PFSK-1 (cell line): Measurements from ENCODE around the gene GSG1L.

ENCODE experiments used
- FOXP2 ChIP-seq: optimal IDR thresholded peaks from 2 replicates; pipeline ENCODE3; 2011; ENCODE audit warnings: borderline replicate concordance, control low read depth, inconsistent platforms; ENCODE audit not compliant: insufficient read depth; ENCODE audit errors: extremely low read length, extremely low read depth
- POLR2AphosphoS5 ChIP-seq: IDR thresholded peaks from 2 replicates; pipeline ENCODE4 v1.6.1; 2012; ENCODE audit warnings: low read depth, mild to moderate bottlenecking, control low read depth, low read length, moderate library complexity
- SIN3A ChIP-seq: IDR thresholded peaks from 2 replicates; pipeline ENCODE4 v1.6.1; 2012; ENCODE audit warnings: mild to moderate bottlenecking, low read length, moderate library complexity, borderline replicate concordance; ENCODE audit not compliant: insufficient read depth
- TAF1 ChIP-seq: IDR thresholded peaks from 2 replicates; pipeline ENCODE4 v1.6.1; 2012; ENCODE audit warnings: low read length, control low read depth, borderline replicate concordance; ENCODE audit not compliant: insufficient read depth
- TF ChIP-seq, protein P1 (sequence below), 2 experiments: IDR thresholded peaks; 2 replicates each; pipeline versions ENCODE4 v1.6.1 to v1.8.0; 2011 to 2012; ENCODE audit warnings: low read depth in 2 of 2, low read length in 2 of 2, control low read depth in 1 of 2, inconsistent platforms in 1 of 2, mild to moderate bottlenecking in 1 of 2, moderate library complexity in 1 of 2; ENCODE audit not compliant: insufficient read depth in 1 of 2

Gene GSG1L

DNA sequence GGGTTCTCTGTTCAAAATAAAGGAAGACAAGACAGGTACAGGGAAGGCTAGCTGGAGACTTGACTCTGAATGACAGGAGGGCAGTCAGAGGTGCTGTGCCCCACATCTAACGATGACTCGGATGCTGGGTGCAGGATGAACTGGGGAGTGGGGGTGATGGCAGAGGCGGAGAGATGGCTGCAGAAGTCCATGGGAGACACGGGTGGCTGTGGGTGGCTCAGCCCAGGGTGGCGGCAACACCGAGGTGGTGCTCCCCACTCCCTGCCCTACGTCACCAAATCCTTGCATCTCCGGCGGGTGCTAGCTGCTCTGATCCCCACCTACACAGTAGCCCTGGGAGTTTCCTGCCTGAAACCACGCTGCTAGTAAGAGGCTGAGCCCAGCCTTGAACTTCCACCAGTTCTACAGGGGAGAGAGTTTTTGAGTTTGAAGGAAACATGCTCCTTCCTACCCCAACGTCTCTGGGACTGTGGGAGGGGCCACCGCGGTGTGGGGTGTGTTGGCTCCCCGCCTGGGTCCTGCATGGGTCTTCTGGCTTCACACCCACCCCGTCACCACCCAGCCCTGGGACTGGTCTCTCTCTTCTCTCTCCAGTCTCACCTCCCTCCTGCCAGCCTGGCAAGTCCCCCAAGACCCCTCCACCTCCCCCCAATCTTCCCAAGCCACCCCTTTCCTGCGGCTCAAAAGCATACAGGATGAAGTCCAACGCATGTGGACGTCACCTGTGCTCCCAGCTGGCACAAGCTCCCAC is 4.5 kb downstream of the GSG1L start:
- TF ChIP-seq, protein P1, sequence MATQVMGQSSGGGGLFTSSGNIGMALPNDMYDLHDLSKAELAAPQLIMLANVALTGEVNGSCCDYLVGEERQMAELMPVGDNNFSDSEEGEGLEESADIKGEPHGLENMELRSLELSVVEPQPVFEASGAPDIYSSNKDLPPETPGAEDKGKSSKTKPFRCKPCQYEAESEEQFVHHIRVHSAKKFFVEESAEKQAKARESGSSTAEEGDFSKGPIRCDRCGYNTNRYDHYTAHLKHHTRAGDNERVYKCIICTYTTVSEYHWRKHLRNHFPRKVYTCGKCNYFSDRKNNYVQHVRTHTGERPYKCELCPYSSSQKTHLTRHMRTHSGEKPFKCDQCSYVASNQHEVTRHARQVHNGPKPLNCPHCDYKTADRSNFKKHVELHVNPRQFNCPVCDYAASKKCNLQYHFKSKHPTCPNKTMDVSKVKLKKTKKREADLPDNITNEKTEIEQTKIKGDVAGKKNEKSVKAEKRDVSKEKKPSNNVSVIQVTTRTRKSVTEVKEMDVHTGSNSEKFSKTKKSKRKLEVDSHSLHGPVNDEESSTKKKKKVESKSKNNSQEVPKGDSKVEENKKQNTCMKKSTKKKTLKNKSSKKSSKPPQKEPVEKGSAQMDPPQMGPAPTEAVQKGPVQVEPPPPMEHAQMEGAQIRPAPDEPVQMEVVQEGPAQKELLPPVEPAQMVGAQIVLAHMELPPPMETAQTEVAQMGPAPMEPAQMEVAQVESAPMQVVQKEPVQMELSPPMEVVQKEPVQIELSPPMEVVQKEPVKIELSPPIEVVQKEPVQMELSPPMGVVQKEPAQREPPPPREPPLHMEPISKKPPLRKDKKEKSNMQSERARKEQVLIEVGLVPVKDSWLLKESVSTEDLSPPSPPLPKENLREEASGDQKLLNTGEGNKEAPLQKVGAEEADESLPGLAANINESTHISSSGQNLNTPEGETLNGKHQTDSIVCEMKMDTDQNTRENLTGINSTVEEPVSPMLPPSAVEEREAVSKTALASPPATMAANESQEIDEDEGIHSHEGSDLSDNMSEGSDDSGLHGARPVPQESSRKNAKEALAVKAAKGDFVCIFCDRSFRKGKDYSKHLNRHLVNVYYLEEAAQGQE (IDR thresholded peaks at IDR 0.05; ENCODE audit: insufficient read depth in 1 of 2, low read depth in 2 of 2, low read length in 2 of 2) = no peak
- TF ChIP-seq TAF1 (no peak), SIN3A (no peak), FOXP2 (no peak), POLR2AphosphoS5 (no peak)

DNA sequence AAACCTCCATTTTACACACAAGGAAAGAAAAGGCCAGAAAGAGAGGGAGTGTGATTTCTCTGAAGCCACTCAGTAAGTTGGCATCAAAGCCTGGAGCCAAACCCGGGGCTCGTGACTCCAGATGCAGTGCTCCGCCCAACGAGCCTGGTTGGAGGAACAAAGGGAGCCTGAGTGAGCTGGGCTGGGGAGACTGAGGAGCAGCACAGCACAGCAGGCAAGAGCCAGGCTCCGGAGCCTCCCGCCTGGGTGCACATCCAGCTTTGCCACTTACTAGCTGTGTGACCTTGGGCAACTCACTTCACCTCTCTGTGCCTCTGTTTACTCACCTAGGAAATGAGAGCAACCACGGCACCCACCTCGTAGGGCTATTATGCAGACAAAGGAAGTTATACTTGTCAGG is 5.6 kb downstream of the GSG1L start:
- no peak for TF ChIP-seq TAF1
- no peak for TF ChIP-seq FOXP2
- TF ChIP-seq SIN3A = no peak
- TF ChIP-seq, protein P1 (IDR thresholded peaks at IDR 0.05; ENCODE audit: insufficient read depth in 1 of 2, low read depth in 2 of 2, low read length in 2 of 2) = no peak
- TF ChIP-seq POLR2AphosphoS5 = no peak

DNA sequence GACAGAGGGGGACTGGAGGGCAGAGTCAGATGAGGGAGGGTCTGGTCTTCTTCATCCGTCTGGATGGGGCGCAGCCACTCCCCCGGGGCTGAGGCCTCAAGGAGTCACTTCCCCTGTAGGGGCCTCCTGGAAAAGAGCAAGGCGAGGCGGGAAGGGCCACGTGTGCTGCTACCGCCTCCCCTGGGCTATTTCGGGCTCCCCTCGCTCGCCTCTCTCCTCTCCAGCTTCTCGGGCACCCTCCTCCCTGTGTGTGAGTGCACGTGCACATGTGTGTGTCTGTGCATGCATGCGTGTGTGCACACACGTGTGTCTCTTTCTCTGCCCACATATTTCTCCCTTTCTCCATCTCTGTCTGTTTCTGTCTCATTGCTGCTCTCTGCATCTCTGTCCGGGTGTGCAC is 10.1 kb downstream of the GSG1L start:
- no peak for TF ChIP-seq SIN3A
- no peak for TF ChIP-seq FOXP2
- no peak for TF ChIP-seq POLR2AphosphoS5
- TF ChIP-seq TAF1 = no peak
- TF ChIP-seq, protein P1 (IDR thresholded peaks at IDR 0.05; ENCODE audit: insufficient read depth in 1 of 2, low read depth in 2 of 2, low read length in 2 of 2) = no peak

DNA sequence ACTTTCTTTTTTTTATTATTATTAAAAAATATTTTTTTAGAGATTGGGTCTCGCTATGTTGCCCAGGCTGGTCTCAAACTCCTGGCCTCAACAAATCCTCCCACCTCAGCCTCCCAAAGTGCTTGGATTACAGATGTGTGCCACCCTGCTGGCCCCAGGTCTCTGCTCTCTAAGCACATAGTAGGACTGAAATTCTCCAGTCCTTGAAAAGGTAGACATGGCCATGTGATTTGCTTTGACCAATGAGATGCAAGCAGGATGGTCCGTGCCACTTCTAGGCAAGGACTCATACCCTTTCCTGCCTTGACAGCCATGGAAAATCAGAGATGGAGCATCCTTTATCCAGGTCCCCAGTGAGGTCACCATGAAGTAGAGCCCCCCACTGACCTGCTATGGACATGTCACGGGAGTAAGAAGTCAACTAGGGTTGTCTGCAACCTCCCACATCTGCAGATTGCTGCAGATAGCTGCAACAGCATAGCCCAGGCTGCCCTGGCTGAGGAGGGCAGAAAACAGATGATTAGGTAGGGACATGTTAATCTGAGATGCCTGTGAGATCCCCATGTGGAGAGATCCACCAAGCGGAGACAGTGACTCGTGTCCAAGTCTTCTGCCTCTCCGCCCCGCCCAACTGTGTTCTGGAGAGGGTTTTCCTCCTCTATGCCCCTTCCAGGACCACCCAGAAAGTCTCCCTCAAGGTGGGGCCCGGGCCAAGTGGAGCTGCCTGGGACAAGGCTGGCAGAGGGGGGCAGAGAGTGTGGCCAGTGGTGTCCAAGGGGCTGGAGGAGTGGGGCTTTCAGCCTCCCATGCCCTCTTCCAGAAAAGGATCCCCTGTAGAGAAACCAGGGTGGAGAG is 11.0 kb downstream of the GSG1L start:
- TF ChIP-seq SIN3A = no peak
- TF ChIP-seq, protein P1 (IDR thresholded peaks at IDR 0.05; ENCODE audit: insufficient read depth in 1 of 2, low read depth in 2 of 2, low read length in 2 of 2) = no peak
- TF ChIP-seq FOXP2 = no peak
- no peak for TF ChIP-seq TAF1
- TF ChIP-seq POLR2AphosphoS5 = no peak
